B cell (primary cell): ENCODE data around the gene NTN3. TPM values are rescaled to one million over a fixed set of nuclear protein-coding genes. Genes with fewer than 3 reads are reported as not detected.

ENCODE experiments used
- ATAC-seq: fragments of 200-7000 bp; cut with Tn5 transposase; one replicate; pipeline ENCODE4 v1.10.0; 2021; ENCODE audit warnings: low read depth, mild to moderate bottlenecking, moderate number of reproducible peaks, moderate library complexity
- CTCF ChIA-PET: fragments of 350-600 bp; sonication (Branson Sonifier 250); formaldehyde crosslinking; loops from one replicate; lab custom pipeline; 2021; ENCODE audit warnings: antibody characterized with exemption, inconsistent platforms; lab: Charles Lee
- POLR2A ChIA-PET: fragments of 350-600 bp; sonication (Branson Sonifier 250); formaldehyde crosslinking; loops from one replicate; lab custom pipeline; 2021; ENCODE audit warnings: antibody characterized with exemption; lab: Charles Lee
- DNase-seq: peaks from one replicate; pipeline ENCODE4 v3.0.0; 2013
- H2AFZ ChIP-seq: 2 replicates; pipeline ENCODE4 v1.6.1; 2012; ENCODE audit warnings: mild to moderate bottlenecking, low read depth, low read length; ENCODE audit not compliant: insufficient read depth, poor library complexity, severe bottlenecking
- H3K27ac ChIP-seq, 2 donors: 1 replicate in 1 of 2; 2 replicates in 1 of 2; pipeline ENCODE4 v1.5.1; 2012 to 2013; ENCODE audit warnings: low read length in 2 of 2, mild to moderate bottlenecking in 2 of 2, moderate library complexity in 1 of 2
- H3K27me3 ChIP-seq, 4 experiments: fragments of 200-600 bp in 1 of 4; sonication (generic) in 1 of 4; replicated peaks in 1 of 4; 1 replicate in 2 of 4; 2 replicates in 2 of 4; pipeline versions ENCODE4 v1.6.1 to v1.7.0; 2013 to 2016; ENCODE audit warnings: low read length in 3 of 4, mild to moderate bottlenecking in 2 of 4, mixed read lengths in 1 of 4, moderate library complexity in 1 of 4; ENCODE audit not compliant: insufficient read depth in 4 of 4, control insufficient read depth in 3 of 4; ENCODE audit errors: control extremely low read depth in 1 of 4
- H3K36me3 ChIP-seq, 2 experiments: replicated peaks in 1 of 2; 1 replicate in 1 of 2; 2 replicates in 1 of 2; pipeline versions ENCODE4 v1.6.1 to v1.7.1; 2013; ENCODE audit warnings: low read length in 1 of 2; ENCODE audit not compliant: insufficient read depth in 2 of 2, control insufficient read depth in 1 of 2; ENCODE audit errors: control extremely low read depth in 1 of 2, extremely low read depth in 1 of 2
- H3K4me1 ChIP-seq, 2 donors: fragments of 200-600 bp in 1 of 2; sonication (generic) in 1 of 2; 1 replicate in 1 of 2; 2 replicates in 1 of 2; pipeline versions ENCODE4 v1.5.1 to v1.6.1; 2013 to 2017; ENCODE audit warnings: low read length in 2 of 2; ENCODE audit not compliant: control insufficient read depth in 2 of 2, insufficient read depth in 2 of 2
- H3K4me2 ChIP-seq: replicated peaks from 2 replicates; pipeline ENCODE3; 2012; ENCODE audit warnings: mild to moderate bottlenecking, low read depth, low read length; ENCODE audit not compliant: poor library complexity, severe bottlenecking
- H3K4me3 ChIP-seq, 5 experiments: fragments of 200-600 bp in 1 of 5; sonication (generic) in 1 of 5; 1 replicate in 3 of 5; 2 replicates in 2 of 5; pipeline versions ENCODE4 v1.5.1 to v1.7.0; 2011 to 2016; ENCODE audit warnings: low read length in 4 of 5, mild to moderate bottlenecking in 4 of 5, low read depth in 2 of 5, control low read depth in 1 of 5, moderate library complexity in 1 of 5; ENCODE audit not compliant: insufficient read depth in 1 of 5; ENCODE audit errors: control extremely low read depth in 1 of 5, extremely low read depth in 1 of 5
- H3K79me2 ChIP-seq: fragments of 200-600 bp; sonication (generic); one replicate; pipeline ENCODE4 v1.6.0; 2016; ENCODE audit warnings: low read length; ENCODE audit not compliant: control insufficient read depth, insufficient read depth
- H3K9ac ChIP-seq: fragments of 200-600 bp; sonication (generic); 2 replicates; pipeline ENCODE4 v1.6.1; 2017; ENCODE audit warnings: mild to moderate bottlenecking, low read length, moderate library complexity
- H3K9me3 ChIP-seq, 3 donors: one replicate each; pipeline versions ENCODE4 v1.6.1 to v1.7.1; 2013; ENCODE audit warnings: low read length in 2 of 3; ENCODE audit not compliant: control insufficient read depth in 2 of 3, insufficient read depth in 1 of 3; ENCODE audit errors: control extremely low read depth in 1 of 3
- H4K20me1 ChIP-seq: 2 replicates; pipeline ENCODE4 v1.6.0; 2012; ENCODE audit warnings: mild to moderate bottlenecking, low read length; ENCODE audit not compliant: insufficient read depth, control insufficient read depth, poor library complexity, severe bottlenecking
- H3K27ac Mint-ChIP-seq: one replicate; pipeline ENCODE4 v1.8.0; 2021; ENCODE audit warnings: mixed read lengths
- H3K27me3 Mint-ChIP-seq: one replicate; pipeline ENCODE4 v1.8.0; 2021; ENCODE audit warnings: mixed read lengths
- H3K4me1 Mint-ChIP-seq: one replicate; pipeline ENCODE4 v1.8.0; 2021; ENCODE audit warnings: mixed read lengths
- H3K4me3 Mint-ChIP-seq: one replicate; pipeline ENCODE4 v1.8.0; 2021; ENCODE audit warnings: mixed read lengths
- H3K9me3 Mint-ChIP-seq: one replicate; pipeline ENCODE4 v1.8.0; 2022; ENCODE audit warnings: mixed read lengths; ENCODE audit not compliant: insufficient read depth
- CTCF ChIP-seq: fragments of 200-600 bp; IDR thresholded peaks from one replicate; pipeline ENCODE4 v1.8.0; 2022; ENCODE audit warnings: antibody characterized with exemption, mild to moderate bottlenecking
- EZH2 ChIP-seq: IDR thresholded peaks from 2 replicates; pipeline ENCODE4 v1.6.1; 2012; ENCODE audit warnings: borderline replicate concordance, low read depth, mild to moderate bottlenecking, moderate library complexity, low read length; ENCODE audit not compliant: insufficient read depth, poor library complexity, severe bottlenecking
- whole genome bisulfite sequencing: methylation state at CpG from one replicate; pipeline ENCODE4 v1.1.5; 2013; ENCODE audit warnings: missing lambda C conversion rate; ENCODE audit not compliant: insufficient coverage; 5-methylcytosine and 5-hydroxymethylcytosine counted together
- intact Hi-C: fragments of 100-400 bp; cut with micrococcal nuclease; formaldehyde crosslinking; loops from one replicate; pipeline ENCODE4 v1.10.0; 2022
- polyA plus RNA-seq: library from polyadenylated mRNA; depleted of rRNA; stranded (reverse); fragments of >200 nt; gene quantifications from 2 replicates; pipeline ENCODE4 v1.2.3, GENCODE V29; 2012
- total RNA-seq, 2 donors: library from RNA; stranded (reverse); fragments of 120-200 nt in 1 of 2; gene quantifications; 1 replicate in 1 of 2; 2 replicates in 1 of 2; pipeline versions ENCODE4 v1.2.3 to v1.2.4, GENCODE V29; 2013 to 2022

The NTN3 gene
- total and polyA plus RNA-seq, 2 donors (not counting 1 experiment from before 2014, with no cell fraction given) = not detected

GRCh38 chr16:2492292-2492691 lies 21.2 kb downstream of the NTN3 start:
- TF ChIP-seq CTCF (no peak), EZH2 (no peak)
- CTCF ChIA-PET = no interaction called here
- DNase-seq = no peak

GRCh38 chr16:2493605-2494004 lies 22.5 kb downstream of the NTN3 start:
- Histone ChIP-seq H4K20me1 (no peaks in the 10 kb centered on the region), H3K9ac (no peak overlapping the region), H2AFZ (no peak overlapping the region), H3K36me3 (peaks cover 0 to 6% of the 10 kb centered on the region in 2 experiments), H3K9me3 (no peaks in the 10 kb centered on the region), H3K4me2 (no peak overlapping the region), H3K27ac (no peak overlapping the region), H3K4me1 (no peaks in the 10 kb centered on the region), H3K27me3 (no peaks in the 10 kb centered on the region), H3K4me3 (no peak overlapping the region), H3K79me2 (peaks cover 16% of the 10 kb centered on the region)
- ATAC-seq (no peak), DNase-seq (no peak)
- Mint-ChIP-seq H3K9me3 (no peaks in the 10 kb centered on the region), H3K27ac (no peak overlapping the region), H3K4me3 (no peak overlapping the region), H3K27me3 (no peaks in the 10 kb centered on the region), H3K4me1 (no peaks in the 10 kb centered on the region)
- ChIA-PET POLR2A (no interaction called here), CTCF (interaction anchor here (1.0 kb wide), 1 partner anchor 299 kb away, joined by 4 read pairs; no protein-coding TSS in a partner anchor)
- TF ChIP-seq CTCF (no peak), EZH2 (no peak)
- WGBS = 98% methylated on average over 6 of the region's 6 CpGs
- intact Hi-C loops = no loop called here

More at GRCh38 chr16:2492292-2492691, 21.2 kb downstream of the NTN3 start:
- no peak overlapping the region for H3K4me3 Mint-ChIP-seq
- Histone ChIP-seq H3K4me2 (no peak overlapping the region), H3K27ac (no peak overlapping the region), H3K9me3 (no peaks in the 10 kb centered on the region), H2AFZ (no peak overlapping the region), H3K27me3 (no peaks in the 10 kb centered on the region), H3K4me3 (no peak overlapping the region), H3K36me3 (peaks cover 0 to 6% of the 10 kb centered on the region in 2 experiments), H3K4me1 (peaks cover 8 to 9% of the 10 kb centered on the region in 2 donors), H3K79me2 (peaks cover 27% of the 10 kb centered on the region), H4K20me1 (no peaks in the 10 kb centered on the region), H3K9ac (no peak overlapping the region)
- no peak for ATAC-seq
- no peaks in the 10 kb centered on the region for H3K9me3 Mint-ChIP-seq
- peaks cover 6% of the 10 kb centered on the region for H3K4me1 Mint-ChIP-seq
- 98% methylated on average over 12 of the region's 13 CpGs for WGBS
- intact Hi-C loops = no loop called here
- H3K27ac Mint-ChIP-seq = no peak overlapping the region
- POLR2A ChIA-PET = no interaction called here
- H3K27me3 Mint-ChIP-seq = no peaks in the 10 kb centered on the region
